ENCODE data around the gene NRGN.
A peak's percentile ranks its signal among the peaks of the same experiment; 100 is the strongest.
"Not testable (repeated sequence)": the region's sequence is repeated elsewhere in the genome, so short reads cannot be mapped to it uniquely, and the experiment has no call there.

NRGN gene

GRCh38 chr11:124758355-124759265 is 18.9 kb downstream of the NRGN start:
- peak; percentile 53 for DNase-seq (ENCODE audit: low read depth)

DNA sequence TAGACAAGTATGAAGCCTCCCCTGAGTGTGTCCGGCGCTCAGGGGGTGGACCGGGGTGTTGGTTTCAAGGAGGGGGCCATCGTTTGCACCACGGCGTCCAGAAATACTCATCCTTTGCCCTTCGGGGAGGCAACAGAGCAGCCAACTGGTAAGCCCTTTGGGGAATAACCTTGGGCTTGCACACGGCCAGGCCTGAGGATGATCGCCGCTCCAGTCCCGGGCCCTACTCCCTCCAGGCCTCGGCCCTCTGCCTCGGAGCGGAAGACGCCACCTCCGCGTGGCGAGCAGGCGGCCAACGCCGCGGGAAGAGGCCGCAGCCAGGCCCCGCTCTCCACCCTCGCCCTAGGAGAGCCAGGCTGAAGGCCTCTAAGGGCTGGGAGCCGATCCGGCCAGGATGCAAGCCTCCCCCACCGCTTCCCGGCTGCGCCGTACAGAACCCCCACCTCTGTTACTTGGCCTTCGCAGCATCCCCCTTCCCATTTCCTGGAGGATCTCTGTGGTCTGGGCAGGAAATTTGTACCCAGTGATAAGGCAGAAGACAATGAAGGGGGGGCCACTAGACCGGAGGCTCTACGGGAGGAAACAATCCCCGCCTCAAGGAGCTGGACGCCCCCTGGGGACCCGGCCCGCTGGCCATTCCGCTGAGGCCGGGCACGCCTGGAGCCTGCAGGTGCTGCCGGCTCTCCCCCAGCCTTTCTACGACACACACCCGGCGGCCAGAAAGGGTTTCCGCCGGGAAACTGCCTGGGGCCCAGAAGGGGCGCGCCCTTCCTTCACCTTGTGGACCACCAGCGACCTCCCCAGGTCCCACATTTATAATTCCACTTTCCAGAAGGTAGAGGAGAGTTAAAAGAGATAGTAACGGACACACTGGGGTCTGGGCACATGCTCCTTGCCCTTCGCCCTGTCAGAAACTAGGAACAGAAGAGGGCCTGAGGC is 19.8 kb downstream of the NRGN start:
- DNase-seq (ENCODE audit: low read depth), result no peak

DNA sequence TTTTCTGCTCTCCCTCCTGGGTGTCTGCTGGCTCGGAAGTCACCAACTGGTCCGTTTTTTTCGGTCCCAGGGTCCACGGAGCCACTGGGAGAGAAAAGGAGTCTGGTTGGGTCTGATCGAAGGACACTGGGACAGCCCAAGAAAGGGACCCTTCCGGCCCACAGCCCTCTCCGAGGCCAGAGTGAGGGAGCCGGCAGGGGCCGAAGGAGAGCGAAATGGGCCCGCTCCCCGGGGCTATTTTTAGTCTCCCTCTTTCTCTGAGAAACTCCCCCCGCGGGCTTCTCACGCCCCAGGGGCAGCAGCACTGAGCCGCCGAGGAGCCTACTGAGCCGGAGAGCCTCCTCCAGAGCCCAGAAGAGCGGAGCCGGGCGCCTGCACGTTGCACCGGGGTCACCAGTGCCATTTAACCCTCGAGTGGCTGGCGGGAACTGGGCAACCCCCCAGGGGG is 20.5 kb downstream of the NRGN start:
- no peak for DNase-seq (ENCODE audit: low read depth)

GRCh38 chr11:124760806-124761205 is 21.1 kb downstream of the NRGN start:
- DNase-seq (ENCODE audit: low read depth), result no peak

DNA sequence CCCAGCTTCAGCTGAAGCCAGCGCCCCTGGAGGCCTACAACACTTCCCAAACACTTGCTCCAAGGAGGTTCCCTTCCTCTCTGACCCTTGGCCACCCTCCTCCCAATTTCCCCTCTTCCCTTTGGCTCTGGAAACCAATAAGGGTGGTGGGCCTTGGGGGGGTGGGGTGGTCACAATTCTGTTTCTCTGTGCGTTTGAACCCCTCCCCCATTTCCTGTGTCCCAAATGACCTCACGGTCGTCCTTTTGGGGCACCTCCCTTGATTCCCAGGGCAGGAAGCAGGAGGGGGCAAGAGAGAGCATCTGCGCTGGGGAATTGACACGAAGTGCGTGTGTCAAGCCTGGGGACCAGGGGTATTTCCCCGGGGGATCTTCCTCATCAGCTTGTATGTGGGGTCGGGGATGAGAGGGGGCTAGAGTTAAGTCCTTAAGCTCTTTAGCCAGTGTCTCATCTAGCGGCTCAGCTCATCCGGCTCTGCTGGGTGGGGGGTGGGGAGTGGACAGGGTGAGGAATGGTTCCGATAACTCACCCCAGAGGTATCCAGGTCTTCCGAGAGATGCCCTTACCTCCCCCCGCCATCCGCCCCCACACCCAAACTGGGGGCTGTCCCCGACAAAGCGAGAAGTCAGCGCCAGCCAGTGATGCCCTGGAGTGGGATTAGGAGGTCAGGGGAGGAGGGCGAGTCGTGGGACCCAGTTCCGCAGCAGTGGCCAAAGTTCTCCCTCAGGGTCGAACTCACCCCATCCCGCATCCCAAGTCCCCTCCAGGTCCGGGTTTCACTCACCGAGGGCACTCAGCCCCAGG is 21.8 kb downstream of the NRGN start:
- DNase-seq (ENCODE audit: low read depth), result no peak

DNA sequence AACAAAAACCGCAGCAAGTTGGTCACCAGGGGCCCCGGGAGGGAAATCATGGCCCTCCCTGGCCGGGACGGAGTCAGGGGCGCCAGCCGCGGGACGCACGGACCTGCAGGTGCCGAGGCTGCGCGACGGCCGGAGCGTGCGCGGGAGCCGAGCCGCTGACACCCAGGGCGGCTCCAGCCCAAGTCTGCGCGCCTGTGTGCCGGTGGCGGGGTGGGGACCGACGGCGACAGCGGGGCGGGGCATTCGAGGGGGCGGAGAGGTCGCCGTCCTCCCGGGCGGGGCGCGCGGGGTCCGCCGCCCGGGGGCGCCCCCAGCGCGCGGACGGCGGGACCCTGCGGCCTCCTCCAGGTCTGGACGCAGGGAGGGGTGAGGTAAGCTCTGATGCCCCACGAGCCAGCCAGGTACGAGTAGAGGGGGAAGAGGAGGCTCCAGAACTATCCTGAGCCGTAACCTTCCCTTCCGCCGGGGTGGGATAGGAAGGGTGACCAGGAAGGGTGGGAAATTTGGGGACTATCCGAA is 22.4 kb downstream of the NRGN start, which contains the start of gene ESAM:
Gene ESAM, minus strand, starts transcription at position 186 of the 519 bp plus-strand sequence. Its CDS starts 136 bp downstream, at position 50.
- DNase-seq (ENCODE audit: low read depth), result no peak

DNA sequence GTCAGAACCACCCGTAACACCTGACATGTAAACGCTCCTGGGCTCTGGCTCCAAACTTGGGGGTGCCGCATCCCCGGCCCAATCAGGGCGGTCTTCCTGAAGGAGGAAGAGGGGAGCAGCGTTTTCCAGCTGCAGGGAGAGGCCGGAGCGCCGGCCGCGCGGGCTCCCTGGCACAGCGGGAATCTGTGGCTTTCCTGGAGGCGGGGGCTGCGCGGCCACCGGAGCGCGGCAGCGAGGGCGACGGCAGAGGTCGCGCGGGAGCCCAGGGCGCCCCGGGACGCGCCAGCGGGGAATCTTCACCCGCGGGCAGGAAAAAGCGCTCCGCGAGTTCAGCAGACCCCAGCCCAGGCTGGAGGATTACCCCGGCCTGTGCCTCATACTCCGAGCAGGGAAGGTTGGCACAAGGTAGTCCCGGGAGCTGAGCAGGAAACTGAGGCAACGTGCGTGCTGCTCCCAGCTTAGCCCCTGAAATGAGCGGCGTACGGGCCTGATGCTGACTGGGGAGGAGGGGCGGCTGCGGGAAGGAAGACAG is 22.9 kb downstream of the NRGN start:
- no peak for DNase-seq (ENCODE audit: low read depth)

- peak; percentile 44 for DNase-seq (ENCODE audit: low read depth)
Observed at GRCh38 chr11:124763156-124763947, 23.6 kb downstream of the NRGN start.

DNA sequence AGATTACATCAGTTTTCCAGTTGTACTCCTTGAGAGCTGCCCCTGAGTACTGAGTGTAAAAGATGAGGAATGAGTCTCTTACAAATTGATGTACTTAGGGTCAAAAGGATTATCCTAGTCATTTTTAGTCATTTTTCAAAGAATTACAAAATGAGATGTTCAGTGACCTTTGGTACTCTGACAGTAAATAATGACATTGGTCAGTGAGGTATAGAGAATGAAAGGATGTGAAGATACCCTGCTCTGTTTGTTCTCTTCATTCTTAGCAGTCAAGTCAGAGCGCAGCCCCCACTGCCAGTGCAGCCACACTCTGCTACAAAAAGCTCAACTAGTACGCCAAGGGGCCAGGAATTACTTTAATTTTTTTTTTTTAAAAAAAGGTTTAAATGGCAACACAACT is 26.4 kb downstream of the NRGN start:
- DNase-seq (ENCODE audit: low read depth), result no peak

GRCh38 chr11:124768914-124769313 is 29.2 kb downstream of the NRGN start:
- DNase-seq (ENCODE audit: low read depth), result no peak

GRCh38 chr11:124769806-124770774 is 30.3 kb downstream of the NRGN start:
- peak; percentile 11 for DNase-seq (ENCODE audit: low read depth)

GRCh38 chr11:124770959-124771358 is 31.2 kb downstream of the NRGN start:
- not testable (repeated sequence) for DNase-seq (ENCODE audit: low read depth)

DNA sequence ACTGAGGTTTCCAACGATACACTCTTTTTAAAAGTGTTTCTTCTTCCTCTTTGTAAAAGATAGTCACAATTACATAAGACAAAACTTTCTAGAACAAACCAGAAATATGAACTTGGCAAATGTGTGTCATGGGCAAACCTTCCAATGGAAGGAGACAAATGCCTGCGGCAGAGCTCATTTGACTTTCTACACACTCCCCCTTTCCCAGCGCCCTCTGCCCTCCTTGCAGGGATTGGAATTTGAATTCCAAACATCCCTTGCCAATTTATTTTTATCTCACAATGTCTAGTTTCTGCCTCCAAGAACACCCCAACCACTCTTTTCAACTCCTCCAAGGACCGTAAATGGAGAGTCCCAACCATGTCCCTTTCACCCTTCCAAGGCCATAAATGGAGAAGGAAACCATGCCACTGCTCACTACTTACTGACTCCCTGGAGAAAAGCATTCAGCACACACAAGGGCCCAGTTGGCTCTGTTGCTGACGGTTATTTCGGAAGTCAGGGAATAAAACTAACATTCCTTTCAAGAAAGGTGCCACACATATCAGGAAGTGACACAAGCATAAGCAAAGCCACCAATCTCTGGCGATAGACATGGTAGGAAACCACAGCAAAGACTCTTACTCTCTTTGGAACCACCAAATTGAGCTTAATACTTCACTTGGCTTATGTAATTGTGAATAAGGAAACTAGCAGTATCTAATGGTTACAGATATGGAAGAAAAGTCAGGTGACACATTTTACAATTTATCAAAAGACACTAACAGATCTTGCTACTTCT is 37.3 kb downstream of the NRGN start:
- no peak for DNase-seq (ENCODE audit: low read depth)

DNA sequence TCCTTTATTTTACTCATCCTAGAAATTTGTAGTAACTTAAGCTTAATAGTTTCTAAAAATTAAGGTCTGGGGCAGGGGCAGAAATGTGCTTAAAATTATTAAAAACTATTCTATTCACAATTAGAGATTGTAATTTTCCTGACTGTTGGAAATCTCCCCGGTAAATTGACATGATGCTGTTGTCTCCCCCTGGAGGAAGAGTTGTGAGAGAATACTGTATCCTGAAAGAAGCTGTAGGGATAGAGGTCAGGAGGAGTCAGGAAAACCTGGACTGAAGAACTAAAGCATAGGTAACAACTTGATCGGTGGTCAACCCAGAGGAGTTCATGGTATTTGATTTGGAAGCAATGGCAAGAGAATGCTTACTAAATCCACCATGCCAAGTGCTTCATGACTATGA is 38.5 kb downstream of the NRGN start:
- no peak for DNase-seq (ENCODE audit: low read depth)

GRCh38 chr11:124779568-124779967 is 39.8 kb downstream of the NRGN start:
- DNase-seq (ENCODE audit: low read depth), result no peak

GRCh38 chr11:124783002-124783401 is 43.3 kb downstream of the NRGN start:
- DNase-seq (ENCODE audit: low read depth), result no peak

DNA sequence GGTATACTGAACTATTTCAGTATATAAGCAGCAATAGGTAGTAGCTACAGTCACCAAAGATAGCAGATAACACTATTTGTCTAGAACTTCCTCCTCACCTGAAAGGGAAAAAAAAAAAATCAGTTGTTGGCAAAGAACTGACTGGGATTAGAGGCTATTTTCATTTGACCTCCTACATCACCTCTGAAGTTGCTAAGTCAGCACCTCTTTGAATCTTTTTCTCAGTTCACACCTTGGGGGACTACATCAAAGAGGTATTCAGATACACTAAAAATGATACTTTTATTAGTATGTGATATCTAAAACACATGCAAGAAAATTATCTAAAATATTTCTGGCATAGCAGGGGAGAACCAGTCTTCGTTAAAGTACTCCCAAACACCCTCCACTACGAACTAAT is 44.3 kb downstream of the NRGN start:
- no peak for DNase-seq (ENCODE audit: low read depth)

GRCh38 chr11:124788521-124788920 is 48.8 kb downstream of the NRGN start:
- DNase-seq (ENCODE audit: low read depth), result no peak
